ENCODE results near the gene STIP1.
"Not testable (repeated sequence)": the region's sequence is repeated elsewhere in the genome, so short reads cannot be mapped to it uniquely, and the experiment has no call there.

STIP1 gene

GRCh38 chr11:64161037-64161436 lies 24.9 kb upstream of the STIP1 start:
- no peak for DNase-seq

- not testable (repeated sequence) for DNase-seq
Observed at GRCh38 chr11:64162769-64163168, 23.2 kb upstream of the STIP1 start.

- no peak for DNase-seq
Observed at GRCh38 chr11:64163951-64164350, 22.0 kb upstream of the STIP1 start.

GRCh38 chr11:64164392-64165312 lies 21.3 kb upstream of the STIP1 start:
- no peak for DNase-seq

GRCh38 chr11:64165481-64165841 lies 20.5 kb upstream of the STIP1 start:
- DNase-seq = no peak

- peak; percentile 87 for DNase-seq
Observed at GRCh38 chr11:64165842-64166635, 19.9 kb upstream of the STIP1 start, which contains the start of gene MACROD1. MACROD1 (minus strand) TSS chr11:64166113; CDS start chr11:64165994, 119 bp downstream.

- DNase-seq = no peak
Observed at GRCh38 chr11:64170419-64170818, 15.6 kb upstream of the STIP1 start.

GRCh38 chr11:64173616-64174355 lies 12.2 kb upstream of the STIP1 start:
- DNase-seq = no peak

GRCh38 chr11:64176751-64177150 lies 9.2 kb upstream of the STIP1 start:
- DNase-seq = no peak

- DNase-seq = no peak
Observed at GRCh38 chr11:64178203-64178602, 7.8 kb upstream of the STIP1 start.

GRCh38 chr11:64178951-64179639 lies 6.9 kb upstream of the STIP1 start:
- DNase-seq = no peak

GRCh38 chr11:64180891-64181290 lies 5.1 kb upstream of the STIP1 start:
- DNase-seq = no peak

GRCh38 chr11:64181506-64182411 lies 4.2 kb upstream of the STIP1 start:
- peak; percentile 88 for DNase-seq

GRCh38 chr11:64183890-64184289 lies 2.1 kb upstream of the STIP1 start:
- DNase-seq = no peak

- DNase-seq = peak; percentile 85
Observed at GRCh38 chr11:64185175-64185692, 737 bp upstream of the STIP1 start.

- no peak for DNase-seq
Observed at GRCh38 chr11:64186492-64187165, 658 bp downstream of the STIP1 start.

GRCh38 chr11:64192434-64192833 lies 6.5 kb downstream of the STIP1 start:
- no peak for DNase-seq

GRCh38 chr11:64196626-64197025 lies 10.7 kb downstream of the STIP1 start:
- no peak for DNase-seq

- DNase-seq = no peak
Observed at GRCh38 chr11:64198511-64198910, 12.5 kb downstream of the STIP1 start.

GRCh38 chr11:64201543-64201942 lies 15.6 kb downstream of the STIP1 start:
- no peak for DNase-seq

GRCh38 chr11:64202992-64203391 lies 17.0 kb downstream of the STIP1 start:
- DNase-seq = no peak

Data from NCI-H774 (cell line).